NCI-H2196 (cell line): Measurements from ENCODE around the gene SCYL1.

Experiments used
- DNase-seq: peaks from one replicate; lab custom pipeline; 2025; ENCODE audit not compliant: unreplicated experiment; lab: John Stamatoyannopoulos, UW

Gene SCYL1

DNA sequence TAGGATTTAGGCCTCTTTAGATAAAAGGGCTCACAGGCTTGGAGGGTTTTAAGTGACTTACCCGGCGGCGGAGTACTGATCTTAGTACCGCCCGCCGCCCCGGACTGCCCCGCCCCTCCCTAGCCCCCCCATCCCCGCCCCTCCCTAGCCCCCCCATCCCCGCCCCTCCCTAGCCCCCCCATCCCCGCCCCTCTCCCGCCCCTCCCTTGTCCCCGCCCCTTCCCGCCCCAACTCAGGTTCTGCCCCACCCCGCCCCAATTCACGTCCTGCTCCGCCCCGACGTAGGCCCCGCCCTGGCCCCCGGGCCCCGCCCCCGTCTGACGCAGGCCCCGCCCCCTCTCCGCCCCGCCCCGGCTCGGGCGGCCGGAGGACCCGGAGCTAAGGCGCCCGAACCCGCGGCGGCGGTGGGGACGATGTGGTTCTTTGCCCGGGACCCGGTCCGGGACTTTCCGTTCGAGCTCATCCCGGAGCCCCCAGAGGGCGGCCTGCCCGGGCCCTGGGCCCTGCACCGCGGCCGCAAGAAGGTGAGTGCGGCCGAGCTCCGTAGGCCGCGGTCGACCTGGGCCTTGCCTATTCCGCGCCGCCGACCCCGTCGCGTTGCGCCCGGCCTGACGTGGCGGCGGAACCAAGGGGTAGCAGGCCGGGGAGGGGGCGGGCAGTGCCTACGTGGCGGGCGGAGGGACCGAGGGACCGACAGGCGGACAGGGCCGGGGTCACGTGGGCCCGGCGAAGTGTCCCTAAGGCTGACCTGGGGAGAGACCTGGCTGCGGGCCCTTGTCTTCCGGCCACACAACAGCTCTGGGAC lies at the start of gene SCYL1:
Gene SCYL1, plus strand, starts transcription at position 343 of the 805 bp plus-strand sequence. Its CDS starts 71 bp downstream, at position 414.
- peak; percentile 62 for DNase-seq

DNA sequence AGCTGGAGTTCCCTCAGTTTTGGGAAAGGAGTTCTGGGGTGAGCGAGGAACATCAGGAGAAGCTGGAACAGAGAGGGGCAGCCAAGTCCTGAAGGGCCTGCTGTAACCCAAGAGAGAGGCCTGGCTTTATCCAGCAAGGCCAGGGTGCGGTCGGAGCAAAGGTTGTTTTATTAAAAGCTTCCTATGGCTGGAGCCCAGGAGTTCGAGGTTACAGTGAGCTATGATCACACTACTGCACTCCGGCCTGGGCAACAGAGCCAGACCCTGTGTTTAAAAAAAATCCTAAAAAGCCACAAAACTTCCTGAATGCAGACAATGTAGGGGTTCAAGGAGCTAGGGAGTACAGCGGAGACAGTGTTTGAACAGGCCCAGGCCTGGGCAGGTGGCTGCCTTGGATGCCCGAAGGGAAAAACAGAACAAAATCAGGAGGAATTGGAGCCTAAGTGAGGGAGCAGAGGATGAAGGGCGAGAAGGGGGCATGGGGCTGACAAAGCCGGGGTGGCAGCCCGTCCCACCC lies 48.2 kb upstream of the SCYL1 start:
- no peak for DNase-seq

- peak; percentile 97 for DNase-seq
Measured at GRCh38 chr11:65477149-65477965, 47.5 kb upstream of the SCYL1 start.

GRCh38 chr11:65478388-65479183 lies 46.3 kb upstream of the SCYL1 start:
- DNase-seq: no peak

DNA sequence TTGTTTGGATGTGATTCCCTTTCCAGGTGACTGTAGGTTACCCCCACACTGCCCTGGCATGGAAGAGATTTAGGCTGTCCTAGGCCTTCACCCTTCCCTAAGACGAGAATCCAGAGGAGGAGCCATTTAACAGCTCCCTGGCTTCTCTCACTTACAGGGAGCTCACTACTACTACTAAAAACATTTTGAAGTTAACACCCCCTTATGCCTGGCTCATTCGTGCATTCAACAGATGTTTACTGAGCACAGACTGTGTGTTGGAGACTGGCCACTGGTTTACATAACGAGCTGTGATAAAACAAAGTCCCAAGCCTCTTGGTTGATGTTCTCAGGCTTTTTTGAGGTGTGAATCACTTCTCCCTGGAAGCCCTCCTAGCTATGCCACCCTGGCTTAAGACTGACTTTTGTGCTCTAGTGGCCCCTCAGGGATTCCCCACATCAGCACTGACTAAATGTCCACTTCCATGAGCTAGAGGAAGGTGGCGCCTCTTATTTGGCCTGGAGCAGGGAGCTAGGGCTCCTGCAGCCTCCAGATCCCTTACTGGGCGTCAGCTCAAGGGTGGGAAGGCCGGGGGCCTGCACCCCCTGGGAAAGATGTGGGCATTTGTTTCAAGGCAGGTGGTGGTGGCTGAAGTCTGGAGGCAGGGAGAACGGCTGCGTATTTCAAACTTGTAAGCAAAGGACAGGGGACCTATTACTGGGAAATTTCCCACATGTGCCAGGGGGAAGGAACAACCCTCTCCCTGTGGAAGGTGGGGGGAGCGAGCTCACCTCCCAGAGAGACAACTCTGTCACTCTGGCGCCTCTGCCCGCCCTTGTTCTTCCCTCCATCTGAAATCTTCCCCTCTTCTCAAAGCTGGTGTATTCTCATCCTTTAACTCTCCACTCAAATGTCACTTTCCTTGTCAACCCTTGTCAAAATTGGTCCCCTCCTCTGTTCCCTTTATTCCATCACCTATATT lies 45.4 kb upstream of the SCYL1 start:
- peak; percentile 48 for DNase-seq

- no peak for DNase-seq
Measured at GRCh38 chr11:65482306-65482850, 42.5 kb upstream of the SCYL1 start.

DNA sequence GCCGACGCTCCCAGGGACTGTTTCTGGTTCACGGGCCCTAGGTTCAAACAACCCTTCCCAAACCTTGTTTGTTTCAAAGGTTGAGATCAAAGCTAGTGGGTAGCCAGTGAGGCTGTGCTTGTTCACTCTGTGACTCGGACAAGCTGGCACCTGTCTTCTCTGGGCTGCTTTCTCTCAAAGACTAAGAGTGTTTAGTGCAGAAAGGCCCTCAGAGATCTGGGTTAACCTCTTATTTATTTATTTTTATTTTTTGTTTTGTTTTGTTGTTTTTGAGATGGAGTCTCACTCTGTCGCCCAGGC lies 39.0 kb upstream of the SCYL1 start:
- DNase-seq: no peak

DNA sequence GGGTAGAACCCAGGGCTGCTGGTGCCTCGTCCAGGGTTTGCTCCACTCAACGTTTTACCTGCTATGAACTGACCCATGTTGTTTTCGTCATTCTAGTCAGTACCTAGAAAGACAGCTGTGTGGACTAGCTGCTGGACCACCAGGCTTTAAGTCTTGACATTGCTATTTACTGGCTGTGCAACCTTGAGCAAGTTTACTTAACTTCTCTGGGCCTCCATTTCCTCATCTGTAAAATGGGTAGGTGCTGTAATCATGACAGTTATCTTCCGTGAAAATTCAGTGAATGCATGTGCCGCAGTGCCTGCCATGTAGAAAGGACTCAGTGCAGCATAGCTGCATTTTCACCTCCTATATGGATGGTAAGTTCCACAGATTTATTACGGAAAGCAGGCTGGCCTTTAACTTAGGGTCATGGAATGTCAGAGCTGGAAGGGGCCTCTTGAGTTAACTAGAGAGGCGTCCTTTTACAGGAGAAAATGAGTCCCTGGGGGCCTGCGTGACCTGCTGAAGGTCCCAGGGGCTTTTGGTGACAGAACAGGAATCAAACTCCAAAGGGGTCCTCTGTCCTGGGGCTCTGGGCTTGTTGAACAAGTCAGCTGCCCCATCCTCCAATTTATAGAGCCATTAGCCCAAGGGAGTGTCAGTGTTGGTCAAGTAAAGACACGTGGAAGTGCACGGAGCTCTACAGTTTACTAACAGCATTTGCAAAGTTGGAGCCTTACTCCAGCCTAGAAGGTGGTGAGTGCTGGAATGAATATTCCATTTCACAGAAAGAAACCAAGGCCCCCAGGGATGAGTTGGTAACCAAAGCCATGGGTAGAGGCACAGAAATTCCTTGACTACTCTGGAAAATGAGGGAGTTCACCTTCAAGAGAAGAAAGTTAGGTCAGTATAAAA lies 38.1 kb upstream of the SCYL1 start:
- no peak for DNase-seq

DNA sequence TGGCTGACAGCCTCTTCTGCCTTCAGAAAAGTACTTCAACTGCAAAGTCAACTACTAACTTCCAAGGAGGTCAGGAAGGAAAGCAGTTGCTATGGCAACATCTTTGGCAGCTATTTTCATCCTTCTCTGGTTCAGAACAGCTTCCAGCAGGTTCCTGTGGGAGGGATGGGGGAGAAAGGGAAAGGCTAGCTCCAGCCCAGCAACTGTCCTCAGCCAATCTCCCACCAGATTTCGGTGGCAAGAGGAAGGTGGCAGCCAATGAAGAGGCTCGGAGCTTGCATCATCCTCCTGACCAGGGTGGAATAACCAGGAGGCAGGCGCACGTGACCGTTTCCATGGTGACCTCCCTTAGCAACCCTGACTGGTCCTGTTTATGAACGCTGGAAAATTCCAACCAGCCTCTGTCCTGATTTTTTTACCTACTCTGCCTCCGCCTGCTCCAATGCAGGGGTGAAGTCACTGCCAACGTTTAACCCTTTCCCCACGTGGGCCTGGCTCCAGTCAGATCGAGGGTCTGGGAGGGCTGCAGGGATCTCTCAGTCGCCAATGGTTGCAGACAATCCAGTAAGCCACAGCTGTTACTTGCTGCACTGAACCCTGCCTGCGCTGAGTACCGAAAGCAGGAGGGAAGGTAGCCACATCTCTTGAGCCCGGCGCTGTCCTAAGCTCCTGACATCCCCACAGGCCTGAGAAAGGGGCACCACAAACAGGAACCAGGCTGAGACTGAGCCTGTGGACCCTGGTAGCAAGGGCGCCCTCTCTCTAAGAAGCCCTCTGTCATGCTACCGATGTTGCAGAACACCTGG lies 37.2 kb upstream of the SCYL1 start:
- peak; percentile 98 for DNase-seq

- no peak for DNase-seq
Measured at GRCh38 chr11:65488273-65489034, 36.4 kb upstream of the SCYL1 start.

GRCh38 chr11:65489035-65489705 lies 35.7 kb upstream of the SCYL1 start:
- no peak for DNase-seq

DNA sequence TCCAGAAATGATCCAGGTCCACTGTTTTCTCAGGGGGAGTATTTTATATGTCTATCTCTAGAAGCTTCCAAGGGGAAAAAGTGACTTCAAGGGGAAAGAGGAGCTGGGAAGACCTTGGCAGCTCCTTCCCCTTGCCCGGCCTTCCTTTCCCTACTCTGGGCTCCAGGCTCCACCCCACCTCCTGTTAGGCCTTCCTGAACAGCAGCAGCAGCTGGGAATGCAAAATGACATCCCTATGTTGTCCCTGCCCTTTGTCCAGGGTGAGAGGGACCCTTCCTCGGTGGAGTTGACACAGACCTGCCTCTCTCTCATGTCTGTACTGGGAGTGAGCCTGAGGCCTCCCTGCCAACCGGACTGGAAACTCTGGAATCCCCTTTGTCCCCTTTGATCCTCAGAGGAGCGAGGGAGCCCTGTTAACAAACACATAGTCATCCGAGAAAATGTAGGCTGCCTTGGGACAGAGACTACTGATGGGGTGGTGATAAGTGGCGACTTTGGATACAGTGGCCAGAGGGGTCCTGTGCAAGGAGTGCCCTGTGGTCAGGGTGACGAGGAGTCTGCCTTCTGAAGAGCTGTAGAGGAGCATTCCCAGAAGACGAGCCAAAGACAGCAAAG lies 35.1 kb upstream of the SCYL1 start:
- DNase-seq: no peak

- DNase-seq: no peak
Measured at GRCh38 chr11:65491163-65491465, 33.8 kb upstream of the SCYL1 start.

GRCh38 chr11:65491614-65492386 lies 33.1 kb upstream of the SCYL1 start:
- peak; percentile 91 for DNase-seq

GRCh38 chr11:65492387-65492636 lies 32.6 kb upstream of the SCYL1 start:
- DNase-seq: no peak
